Right lobe of liver (tissue), 6 donors: ENCODE data around the gene GALNT13. TPM values are rescaled to one million over a fixed set of nuclear protein-coding genes. Genes with fewer than 3 reads are reported as not detected.

Source experiments
- ATAC-seq, 4 donors: fragments of 200-7000 bp; cut with Tn5 transposase; one replicate each; pipeline ENCODE4 v1.9.1; 2020; ENCODE audit warnings: mild to moderate bottlenecking in 4 of 4, moderate library complexity in 4 of 4
- DNase-seq, 3 donors: peaks; one replicate each; pipeline ENCODE4 v3.0.0-alpha.2; 2020
- H3K27ac ChIP-seq, 3 donors: fragments of 200-600 bp; one replicate each; pipeline ENCODE4 v1.8.0; 2022
- H3K27me3 ChIP-seq, 2 donors: fragments of 200-600 bp; one replicate each; pipeline ENCODE4 v1.8.0; 2022
- H3K36me3 ChIP-seq, 4 donors: fragments of 200-600 bp; sonication (generic) in 1 of 4; one replicate each; pipeline versions ENCODE4 v1.5.1 to v1.8.0; 2017 to 2022; ENCODE audit warnings: control low read depth in 1 of 4
- H3K4me1 ChIP-seq, 4 donors: fragments of 200-600 bp; sonication (generic) in 1 of 4; one replicate each; pipeline versions ENCODE4 v1.5.1 to v1.8.0; 2017 to 2022; ENCODE audit warnings: control low read depth in 1 of 4
- H3K4me3 ChIP-seq, 3 donors: fragments of 200-600 bp; one replicate each; pipeline ENCODE4 v1.8.0; 2022
- H3K9me3 ChIP-seq, 4 donors: fragments of 200-600 bp; sonication (generic) in 1 of 4; one replicate each; pipeline versions ENCODE4 v1.5.1 to v1.8.0; 2017 to 2022; ENCODE audit warnings: control low read depth in 1 of 4
- POLR2A ChIP-seq: fragments of 450-650 bp; IDR thresholded peaks from one replicate; pipeline ENCODE4 v1.6.1; 2017; ENCODE audit warnings: antibody characterized with exemption, mild to moderate bottlenecking
- WGBS: methylation state at CpG from one replicate; pipeline ENCODE4 v1.1.6; 2018; ENCODE audit warnings: low coverage, low lambda C conversion rate; ENCODE audit not compliant: insufficient coverage; ENCODE audit errors: missing lambda C conversion rate; 5-methylcytosine and 5-hydroxymethylcytosine counted together
- intact Hi-C, 2 donors: fragments of 100-400 bp; cut with DNase I; formaldehyde crosslinking; loops; one replicate each; pipeline versions ENCODE4 v1.11.2 to v1.14.1; 2022
- total RNA-seq, 6 experiments: library from RNA; depleted of rRNA in 2 of 6; stranded (reverse); fragments of >200 nt in 2 of 6; fragmentation: NEBNext Ultra II Directional in 3 of 6; extraction: Animal tissue kit (Norgen Biotek cat#: 25700) in 3 of 6; gene quantifications; one replicate each; pipeline versions ENCODE4 v1.1.0 to v1.2.4, GENCODE V29; 2016 to 2023
- TF ChIP-seq, protein P1 (sequence below), 4 donors: fragments of 200-600 bp in 3 of 4; fragments of 450-650 bp in 1 of 4; IDR thresholded peaks; one replicate each; pipeline versions ENCODE4 v1.5.1 to v1.8.0; 2016 to 2022; ENCODE audit warnings: antibody characterized with exemption in 4 of 4, mild to moderate bottlenecking in 2 of 4
- donor health status: DM: no; HTN: yes; CAD: no.
- donor health status: DM: no; HTN: no; CAD: no.
- donor health status: DM: no; HTN: no; CAD: no.
- donor health status: DM: no; HTN: yes; CAD: no.
- donor health status: DM: no; HTN: yes; CAD: no.

GALNT13 gene
- total RNA-seq, 6 experiments from 2014 or later, result not detected

DNA sequence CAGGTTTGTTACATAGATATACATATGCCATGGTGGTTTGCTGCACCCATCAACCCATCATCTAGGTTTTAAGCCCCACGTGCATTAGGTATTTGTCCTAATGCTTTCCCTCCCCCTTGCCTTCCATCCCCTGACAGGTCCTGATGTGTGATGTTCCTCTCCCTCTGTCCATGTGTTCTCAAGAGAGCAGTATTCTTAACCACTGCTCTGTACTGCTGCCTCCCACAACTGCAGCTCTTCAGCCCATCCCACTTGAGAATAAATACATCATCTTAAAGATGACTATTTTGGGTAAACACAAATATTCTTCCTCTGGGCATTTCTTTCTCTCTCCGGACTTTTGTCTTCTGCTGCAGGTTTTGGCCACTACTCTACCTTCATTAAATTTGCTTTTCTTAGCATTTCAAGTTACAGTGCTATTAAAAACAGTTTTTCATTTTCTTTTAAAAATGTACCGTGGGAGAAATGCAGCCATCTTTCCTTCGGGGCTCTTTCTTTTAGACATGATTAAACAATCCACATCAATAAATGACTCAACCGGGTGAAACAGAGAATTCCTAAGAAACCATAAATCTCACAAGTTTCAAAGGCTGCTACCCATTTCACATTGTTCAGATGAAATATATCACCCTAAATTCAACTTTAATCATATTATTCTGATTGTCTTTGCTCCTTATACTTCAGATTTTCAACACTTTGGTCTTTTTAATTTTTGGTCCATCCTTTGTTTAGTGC, 323.4 kb downstream of the GALNT13 start:
- intact Hi-C loops, result no loop called here
- no peak for DNase-seq
- Histone ChIP-seq H3K4me1 (no peaks in the 10 kb centered on the region), H3K4me3 (no peak overlapping the region), H3K36me3 (no peaks in the 10 kb centered on the region), H3K9me3 (no peaks in the 10 kb centered on the region), H3K27ac (no peak overlapping the region), H3K27me3 (no peaks in the 10 kb centered on the region)
- WGBS, result 61% methylated on average over 5 of the region's 5 CpGs
- no peak for ATAC-seq
- TF ChIP-seq POLR2A, result no peak
- TF ChIP-seq, protein P1, sequence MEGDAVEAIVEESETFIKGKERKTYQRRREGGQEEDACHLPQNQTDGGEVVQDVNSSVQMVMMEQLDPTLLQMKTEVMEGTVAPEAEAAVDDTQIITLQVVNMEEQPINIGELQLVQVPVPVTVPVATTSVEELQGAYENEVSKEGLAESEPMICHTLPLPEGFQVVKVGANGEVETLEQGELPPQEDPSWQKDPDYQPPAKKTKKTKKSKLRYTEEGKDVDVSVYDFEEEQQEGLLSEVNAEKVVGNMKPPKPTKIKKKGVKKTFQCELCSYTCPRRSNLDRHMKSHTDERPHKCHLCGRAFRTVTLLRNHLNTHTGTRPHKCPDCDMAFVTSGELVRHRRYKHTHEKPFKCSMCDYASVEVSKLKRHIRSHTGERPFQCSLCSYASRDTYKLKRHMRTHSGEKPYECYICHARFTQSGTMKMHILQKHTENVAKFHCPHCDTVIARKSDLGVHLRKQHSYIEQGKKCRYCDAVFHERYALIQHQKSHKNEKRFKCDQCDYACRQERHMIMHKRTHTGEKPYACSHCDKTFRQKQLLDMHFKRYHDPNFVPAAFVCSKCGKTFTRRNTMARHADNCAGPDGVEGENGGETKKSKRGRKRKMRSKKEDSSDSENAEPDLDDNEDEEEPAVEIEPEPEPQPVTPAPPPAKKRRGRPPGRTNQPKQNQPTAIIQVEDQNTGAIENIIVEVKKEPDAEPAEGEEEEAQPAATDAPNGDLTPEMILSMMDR (IDR thresholded peaks at IDR 0.05), result no peak

DNA sequence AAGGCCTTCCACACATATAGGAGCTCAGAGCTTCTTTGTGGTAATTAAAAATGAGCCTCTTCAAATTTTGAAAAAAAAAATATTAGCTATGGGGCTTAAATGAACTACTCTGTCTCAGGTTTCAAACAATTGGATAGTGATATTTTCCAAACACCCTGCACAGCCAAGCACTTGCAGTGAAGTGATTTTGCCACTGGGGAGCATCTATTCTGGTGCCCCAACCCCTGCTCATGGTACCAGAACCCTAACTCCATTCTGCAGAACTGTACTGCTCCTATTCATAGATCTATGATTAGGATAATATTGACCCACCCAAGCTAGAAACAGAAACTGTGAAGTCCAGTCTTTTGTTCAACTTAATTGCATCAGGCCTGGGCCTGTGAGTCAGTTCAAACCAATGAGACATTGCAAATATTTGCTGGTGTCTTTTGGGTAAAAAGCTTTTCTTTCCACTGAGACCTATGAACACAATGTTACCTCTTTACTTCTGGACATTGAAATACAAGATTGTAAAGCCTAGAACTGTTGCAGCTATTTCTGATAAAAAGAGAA, 324.0 kb downstream of the GALNT13 start:
- TF ChIP-seq POLR2A, result no peak
- TF ChIP-seq, protein P1 (IDR thresholded peaks at IDR 0.05), result no peak

DNA sequence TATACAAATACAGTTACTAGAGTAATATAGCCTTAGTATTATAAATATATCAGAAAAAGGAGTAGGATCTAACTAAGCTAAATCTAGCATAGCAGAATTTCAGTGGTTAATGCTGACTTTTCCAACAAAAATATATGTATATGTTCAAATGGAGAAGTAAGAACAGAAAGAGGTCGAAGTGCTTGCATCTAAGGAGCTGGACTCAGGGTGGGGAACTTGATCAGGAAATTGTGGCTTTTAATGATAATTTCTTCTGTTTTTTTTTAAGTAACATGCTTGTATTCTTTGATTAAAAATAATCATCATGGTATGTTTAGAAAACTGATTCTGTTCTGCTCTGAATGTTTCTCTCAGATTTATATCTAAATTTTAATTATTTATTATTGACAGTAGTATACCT, 327.1 kb downstream of the GALNT13 start:
- TF ChIP-seq POLR2A, result no peak
- TF ChIP-seq, protein P1 (IDR thresholded peaks at IDR 0.05), result no peak
- Histone ChIP-seq H3K36me3 (no peaks in the 10 kb centered on the region), H3K27ac (no peak overlapping the region), H3K9me3 (no peaks in the 10 kb centered on the region), H3K27me3 (no peaks in the 10 kb centered on the region), H3K4me1 (no peaks in the 10 kb centered on the region), H3K4me3 (no peak overlapping the region)
- no peak for ATAC-seq
- 4% methylated on average over 1 of the region's 1 CpG for WGBS
- no peak for DNase-seq
- intact Hi-C loops, result no loop called here

More for the DNA sequence above, 324.0 kb downstream of the GALNT13 start:
- Histone ChIP-seq H3K36me3 (no peaks in the 10 kb centered on the region), H3K27me3 (no peaks in the 10 kb centered on the region), H3K9me3 (no peaks in the 10 kb centered on the region), H3K4me3 (no peak overlapping the region), H3K27ac (no peak overlapping the region), H3K4me1 (no peaks in the 10 kb centered on the region)
- DNase-seq (no peak), ATAC-seq (no peak)
- intact Hi-C loops, result no loop called here

DNA sequence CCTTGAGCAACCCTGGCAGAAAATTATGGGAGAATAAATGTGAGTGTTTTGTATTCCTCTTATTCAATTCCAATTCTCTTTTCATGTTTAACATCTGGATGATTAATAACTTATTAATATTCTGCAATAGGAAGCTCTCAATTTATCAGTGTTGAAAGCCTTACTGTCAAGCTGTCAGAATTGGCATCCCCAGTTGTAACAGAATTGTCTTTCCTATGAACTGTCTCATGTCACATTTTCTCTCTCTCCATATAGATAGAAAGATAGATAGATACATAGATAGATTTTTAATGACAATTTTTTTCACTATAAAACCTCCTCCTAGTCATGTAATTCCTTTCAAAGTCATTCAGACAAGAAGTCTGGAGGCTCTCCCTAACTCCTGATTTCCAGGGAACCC, 331.5 kb downstream of the GALNT13 start:
- ATAC-seq, result no peak
- H3K4me1 ChIP-seq, result no peaks in the 10 kb centered on the region
- no peaks in the 10 kb centered on the region for H3K27me3 ChIP-seq
- no peak for TF ChIP-seq POLR2A
- TF ChIP-seq, protein P1 (IDR thresholded peaks at IDR 0.05), result no peak
- H3K4me3 ChIP-seq, result no peak overlapping the region
- intact Hi-C loops, result no loop called here
- H3K27ac ChIP-seq, result no peak overlapping the region
- DNase-seq, result no peak
- H3K36me3 ChIP-seq, result no peaks in the 10 kb centered on the region
- H3K9me3 ChIP-seq, result no peaks in the 10 kb centered on the region
